IMR-90 (cell line): ENCODE results near the gene ATP5F1C. TPM values are rescaled to one million over a fixed set of nuclear protein-coding genes. Genes with fewer than 3 reads are reported as not detected.

Source experiments
- ATAC-seq: fragments of 200-7000 bp; cut with Tn5 transposase; 2 replicates; pipeline ENCODE4 v1.9.1; 2020; ENCODE audit warnings: low read depth, mild to moderate bottlenecking, moderate library complexity
- BruUV-seq: library from RNA; stranded (reverse); fragments of 400-500 nt; replicated peaks from 2 replicates; lab custom pipeline; 2021; lab: Mats Ljungman, UMichigan
- CTCF ChIA-PET: fragments of 300-600 bp; formaldehyde crosslinking; extraction: SDS; loops from one replicate; lab custom pipeline; 2021; ENCODE audit warnings: antibody characterized with exemption; lab: Yijun Ruan, JAX
- POLR2A ChIA-PET: fragments of 300-600 bp; sonication (Branson Sonifier 250); formaldehyde crosslinking; loops from one replicate; lab custom pipeline; 2022; ENCODE audit warnings: antibody characterized with exemption; ENCODE audit not compliant: unreplicated experiment; lab: Charles Lee
- DNase-seq: peaks from one replicate; pipeline ENCODE4 v3.0.0; 2013
- H2AFZ ChIP-seq: replicated peaks from 2 replicates; pipeline ENCODE3; 2013; ENCODE audit warnings: low read length, mild to moderate bottlenecking; ENCODE audit not compliant: poor library complexity
- H2AK5ac ChIP-seq: 2 replicates; pipeline ENCODE4 v1.6.1; 2013; ENCODE audit warnings: low read depth, low read length, inconsistent platforms
- H2AK9ac ChIP-seq: replicated peaks from 2 replicates; pipeline ENCODE3; 2013; ENCODE audit warnings: mild to moderate bottlenecking, low read depth, low read length, moderate library complexity; ENCODE audit not compliant: poor library complexity
- H2BK120ac ChIP-seq: 2 replicates; pipeline ENCODE4 v1.6.1; 2013; ENCODE audit warnings: low read depth, low read length, inconsistent platforms
- H2BK15ac ChIP-seq: 3 replicates; pipeline ENCODE4 v1.6.1; 2013; ENCODE audit warnings: low read depth, low read length, inconsistent platforms
- H2BK20ac ChIP-seq: 2 replicates; pipeline ENCODE4 v1.6.1; 2013; ENCODE audit warnings: low read depth, mild to moderate bottlenecking, inconsistent platforms, low read length, moderate library complexity
- H2BK5ac ChIP-seq: 2 replicates; pipeline ENCODE4 v1.6.1; 2013; ENCODE audit warnings: mild to moderate bottlenecking, low read depth, low read length, inconsistent platforms; ENCODE audit not compliant: poor library complexity, severe bottlenecking
- H3K14ac ChIP-seq: replicated peaks from 2 replicates; pipeline ENCODE4 v1.6.1; 2013; ENCODE audit warnings: low read depth, low read length, inconsistent platforms
- H3K18ac ChIP-seq: 2 replicates; pipeline ENCODE4 v1.6.1; 2013; ENCODE audit warnings: low read depth, low read length, control low read depth
- H3K23ac ChIP-seq: 2 replicates; pipeline ENCODE4 v1.6.1; 2013; ENCODE audit warnings: low read depth, low read length, inconsistent platforms
- H3K27ac ChIP-seq: 2 replicates; pipeline ENCODE4 v1.5.1; 2013; ENCODE audit warnings: mild to moderate bottlenecking, control low read depth, low read length; ENCODE audit not compliant: insufficient read depth
- H3K27me3 ChIP-seq: 2 replicates; pipeline ENCODE4 v1.6.1; 2013; ENCODE audit warnings: low read length; ENCODE audit not compliant: control insufficient read depth, insufficient read depth
- H3K36me3 ChIP-seq: 2 replicates; pipeline ENCODE4 v1.6.1; 2013; ENCODE audit warnings: low read length, mixed read lengths; ENCODE audit not compliant: control insufficient read depth, insufficient read depth
- H3K4ac ChIP-seq: 2 replicates; pipeline ENCODE4 v1.6.1; 2013; ENCODE audit warnings: low read depth, low read length, inconsistent platforms
- H3K4me1 ChIP-seq: 2 replicates; pipeline ENCODE4 v1.6.1; 2013; ENCODE audit warnings: low read length, mixed read lengths; ENCODE audit not compliant: control insufficient read depth, insufficient read depth
- H3K4me2 ChIP-seq: 2 replicates; pipeline ENCODE4 v1.6.1; 2013; ENCODE audit warnings: low read depth, mild to moderate bottlenecking, control low read depth, low read length, moderate library complexity
- H3K4me3 ChIP-seq: 2 replicates; pipeline ENCODE4 v1.5.1; 2013; ENCODE audit warnings: low read depth, mild to moderate bottlenecking, control low read depth, low read length, moderate library complexity; ENCODE audit not compliant: insufficient read depth
- H3K56ac ChIP-seq: 2 replicates; pipeline ENCODE4 v1.6.1; 2013; ENCODE audit warnings: low read length, inconsistent platforms; ENCODE audit not compliant: insufficient read depth; ENCODE audit errors: extremely low read depth
- H3K79me1 ChIP-seq, 2 experiments: 2 replicates each; pipeline ENCODE4 v1.6.1; 2013; ENCODE audit warnings: low read length in 2 of 2, inconsistent platforms in 1 of 2, low read depth in 1 of 2
- H3K9ac ChIP-seq: 2 replicates; pipeline ENCODE4 v1.6.1; 2013; ENCODE audit warnings: low read depth, low read length, control low read depth
- H3K9me1 ChIP-seq: 2 replicates; pipeline ENCODE4 v1.6.1; 2013; ENCODE audit warnings: low read length, inconsistent platforms; ENCODE audit not compliant: insufficient read depth
- H3K9me3 ChIP-seq: 2 replicates; pipeline ENCODE4 v1.6.1; 2013; ENCODE audit warnings: low read length; ENCODE audit not compliant: control insufficient read depth, insufficient read depth
- H4K20me1 ChIP-seq: 2 replicates; pipeline ENCODE4 v1.6.1; 2013; ENCODE audit warnings: low read length, inconsistent platforms; ENCODE audit not compliant: insufficient read depth
- H4K5ac ChIP-seq: 2 replicates; pipeline ENCODE4 v1.6.1; 2013; ENCODE audit warnings: mild to moderate bottlenecking, low read depth, low read length, control low read depth
- H4K8ac ChIP-seq, 2 experiments: 2 replicates each; pipeline ENCODE4 v1.6.1; 2013; ENCODE audit warnings: low read depth in 2 of 2, low read length in 2 of 2, control low read depth in 1 of 2, inconsistent platforms in 1 of 2
- H4K91ac ChIP-seq: 2 replicates; pipeline ENCODE4 v1.6.1; 2013; ENCODE audit warnings: low read depth, low read length, inconsistent platforms; ENCODE audit not compliant: insufficient read depth
- RFX5 ChIP-seq: IDR thresholded peaks from 2 replicates; pipeline ENCODE4 v1.8.0; 2012; ENCODE audit warnings: low read depth, mild to moderate bottlenecking, low read length, moderate library complexity
- dilution Hi-C: fragments of 300-500 bp; cut with HindIII; formaldehyde crosslinking; loops from one replicate; pipeline ENCODE4 v1.14.3; 2018; ENCODE audit warnings: low sequenced_read_pairs; ENCODE audit not compliant: unreplicated experiment
- in situ Hi-C: fragments of 300-500 bp; cut with MboI; formaldehyde crosslinking; loops from 3 replicates; pipeline ENCODE4 v1.14.3; 2019; ENCODE audit warnings: low sequenced_read_pairs, inconsistent platforms, mixed read lengths
- intact Hi-C: fragments of 100-400 bp; cut with micrococcal nuclease; formaldehyde crosslinking; loops from 2 replicates; pipeline ENCODE4 v1.10.0; 2022
- polyA plus RNA-seq, 3 experiments: library from polyadenylated mRNA; depleted of rRNA; stranded (reverse); fragments of >200 nt; gene quantifications; 2 replicates each; pipeline ENCODE4 v1.2.3, GENCODE V29; 2012; ENCODE audit warnings: low replicate concordance in 1 of 3
- total RNA-seq: library from RNA; depleted of rRNA; stranded (reverse); fragments of >200 nt; gene quantifications from 2 replicates; pipeline ENCODE4 v1.2.3, GENCODE V29; 2012

ATP5F1C gene
- total and polyA plus RNA-seq, 2 of the 4 experiments (the other 2 are of a cell fraction), result 357 to 367 TPM

DNA sequence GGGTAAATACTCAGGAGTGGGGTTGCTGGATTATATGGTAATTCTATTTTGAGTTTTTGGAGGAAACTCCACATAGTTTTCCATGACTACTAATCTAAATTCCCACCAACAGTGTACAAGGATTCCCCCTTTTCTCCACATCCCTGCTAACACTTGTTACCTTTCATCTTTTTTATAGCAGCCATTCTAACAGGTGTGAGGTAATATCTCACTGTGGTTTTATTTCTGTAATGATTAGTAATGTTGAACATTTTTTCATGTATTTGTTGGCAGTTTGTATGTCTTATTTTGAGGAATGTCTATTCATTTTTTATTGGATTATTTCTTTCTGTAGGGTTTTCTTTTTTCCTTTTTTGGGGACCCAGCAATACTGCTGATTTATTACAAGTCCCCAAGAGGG, 45.2 kb downstream of the ATP5F1C start:
- Histone ChIP-seq H3K27me3 (no peaks in the 10 kb centered on the region), H2BK15ac (no peak overlapping the region), H3K4me1 (0 out of 2 replicates have a peak, but pooled peaks cover 2% of the 10 kb centered on the region), H2AFZ (no peak overlapping the region), H3K18ac (no peak overlapping the region), H3K4me3 (no peak overlapping the region), H3K79me1 (peaks cover 38 to 46% of the 10 kb centered on the region in 2 experiments), H2BK5ac (no peak overlapping the region), H3K27ac (no peak overlapping the region), H4K8ac (no peak overlapping the region), H3K9me3 (no peaks in the 10 kb centered on the region), H4K20me1 (no peaks in the 10 kb centered on the region; the same call in 1 of the 2 replicates), H3K9ac (no peak overlapping the region), H3K4me2 (no peak overlapping the region), H4K5ac (no peak overlapping the region), H3K56ac (no peak overlapping the region), H2BK120ac (no peak overlapping the region), H3K23ac (no peak overlapping the region), H2BK20ac (no peak overlapping the region), H2AK5ac (no peak overlapping the region), H3K4ac (no peak overlapping the region), H3K9me1 (peaks cover 10% of the 10 kb centered on the region), H4K91ac (no peak overlapping the region), H3K36me3 (peaks cover 3% of the 10 kb centered on the region; the same call in 1 of the 2 replicates), H2AK9ac (no peak overlapping the region), H3K14ac (no peak overlapping the region)
- in situ Hi-C loops (no loop called here), dilution Hi-C loops (no loop called here), intact Hi-C loops (no loop called here)
- POLR2A ChIA-PET, result no interaction called here
- BruUV-seq, result no TSS peak
- no peak for ATAC-seq
- no peak for TF ChIP-seq RFX5
- no peak for DNase-seq
- CTCF ChIA-PET, result interaction anchor here (0.6 kb wide), 1 partner anchor 34 kb away, joined by 3 read pairs; no protein-coding TSS in a partner anchor
